ENCODE results near the gene LCN9. TPM values are rescaled to one million over a fixed set of nuclear protein-coding genes. Genes with fewer than 3 reads are reported as not detected.

LCN9 gene
- total RNA-seq, 1 donor from 2014 or later = not detected

DNA sequence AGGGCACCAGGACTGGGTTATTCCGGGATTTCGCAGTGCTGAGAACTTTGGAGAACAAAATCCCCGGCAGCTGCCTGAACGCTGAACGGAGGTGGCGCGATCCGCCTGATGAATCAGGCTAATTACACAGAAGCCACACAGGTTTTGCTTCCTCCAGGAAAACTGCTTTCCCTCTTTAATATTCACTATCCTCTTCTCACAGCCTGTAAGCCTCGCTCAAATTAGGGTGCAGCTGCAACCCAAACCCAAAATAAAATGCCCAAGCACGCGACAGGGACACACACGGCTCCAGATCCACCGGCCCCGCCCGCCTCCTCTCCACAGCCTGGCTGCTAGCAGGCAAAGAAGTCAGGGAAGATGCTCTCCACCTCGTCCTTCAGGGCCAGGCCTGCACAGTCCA, 30.2 kb downstream of the LCN9 start:
- no peak for DNase-seq (ENCODE audit: missing footprints)
- intact Hi-C loops (cut with DNase I) = no loop called here
- no peak for ATAC-seq

DNA sequence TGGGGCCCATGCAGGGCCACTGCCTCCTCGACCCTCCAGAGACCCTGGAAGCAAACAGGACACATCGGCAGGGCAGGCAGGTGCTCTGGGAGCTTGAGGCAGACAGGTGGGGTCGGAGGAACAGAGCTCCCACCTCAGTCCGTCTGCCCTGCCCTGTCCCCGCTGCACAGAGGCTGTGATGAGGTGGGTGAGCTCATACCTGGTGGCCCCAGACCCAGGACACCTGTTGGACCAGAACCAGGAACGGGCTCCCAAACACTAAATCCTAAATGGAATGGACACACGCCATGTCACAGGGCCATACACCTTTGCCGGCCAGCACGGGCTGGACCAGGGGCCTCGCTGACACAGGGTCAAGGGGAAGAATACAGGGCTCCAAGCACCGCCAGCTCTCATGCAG, 30.7 kb downstream of the LCN9 start:
- no peak for DNase-seq (ENCODE audit: missing footprints)

DNA sequence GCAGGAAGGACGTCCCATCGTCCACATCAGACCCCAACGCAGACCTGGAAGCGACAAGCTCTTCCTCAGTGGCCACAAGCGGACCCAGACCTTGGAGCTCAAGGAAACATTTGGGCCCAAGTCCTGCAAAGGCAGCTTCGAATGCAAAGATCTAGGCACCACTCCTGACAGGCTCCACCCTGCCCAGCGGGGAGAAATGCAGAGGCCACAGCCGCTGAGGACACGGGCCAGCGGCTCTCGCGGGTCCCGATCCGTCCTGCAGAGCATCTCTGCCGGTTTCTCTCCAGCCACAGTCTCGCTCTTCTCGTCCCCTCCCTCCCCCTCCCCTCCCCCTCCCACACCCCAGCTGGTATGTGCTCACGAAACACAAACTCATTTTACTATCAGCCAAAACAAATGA, 31.3 kb downstream of the LCN9 start:
- intact Hi-C loops (cut with DNase I) = no loop called here
- DNase-seq (ENCODE audit: missing footprints) (no peak), ATAC-seq (no peak)

More for the DNA sequence above, 30.7 kb downstream of the LCN9 start:
- intact Hi-C loops (cut with DNase I) = no loop called here
- no peak for ATAC-seq

DNA sequence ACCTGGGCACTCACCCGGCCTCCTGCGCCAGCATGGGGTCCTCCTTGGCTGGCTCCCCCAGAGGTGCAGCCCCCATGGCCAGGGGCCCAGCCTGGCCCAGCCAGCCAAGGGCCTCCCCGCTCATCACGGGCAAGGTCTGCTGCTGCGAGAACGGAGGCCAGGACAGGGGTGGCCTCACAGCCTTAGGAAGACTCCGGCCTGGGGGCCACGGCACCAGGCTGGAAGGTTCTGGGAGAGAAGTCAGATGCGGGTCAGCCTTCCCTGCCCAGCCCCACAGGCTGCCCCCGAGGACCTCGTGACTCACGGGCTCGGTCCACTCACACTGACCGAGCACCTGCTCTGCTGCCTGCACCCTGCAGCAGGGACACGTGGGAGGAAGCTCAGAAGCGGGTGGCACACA, 31.9 kb downstream of the LCN9 start:
- DNase-seq (ENCODE audit: missing footprints) (no peak), ATAC-seq (no peak)
- intact Hi-C loops (cut with DNase I) = no loop called here

DNA sequence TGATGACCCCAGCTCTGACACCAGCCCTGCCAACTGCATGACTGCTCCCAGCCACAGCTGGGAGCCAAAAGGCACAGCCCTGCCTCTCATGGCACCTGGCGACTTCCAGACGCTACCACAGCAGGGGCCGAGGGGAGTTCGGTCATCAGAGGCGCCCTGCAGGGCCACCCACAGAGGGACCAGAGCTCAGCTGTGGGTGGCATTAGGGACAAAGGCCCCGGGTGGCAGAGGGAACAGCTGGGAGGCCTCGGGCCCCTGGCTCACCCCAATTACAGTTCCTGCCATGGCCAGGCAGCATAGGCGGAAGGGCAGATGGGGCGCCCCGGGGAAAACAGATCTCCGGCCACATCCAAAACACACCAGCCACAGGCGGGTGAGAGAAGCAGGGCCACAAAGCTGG, 32.5 kb downstream of the LCN9 start:
- ATAC-seq = no peak
- intact Hi-C loops (cut with DNase I) = no loop called here
- DNase-seq (ENCODE audit: missing footprints) = no peak

DNA sequence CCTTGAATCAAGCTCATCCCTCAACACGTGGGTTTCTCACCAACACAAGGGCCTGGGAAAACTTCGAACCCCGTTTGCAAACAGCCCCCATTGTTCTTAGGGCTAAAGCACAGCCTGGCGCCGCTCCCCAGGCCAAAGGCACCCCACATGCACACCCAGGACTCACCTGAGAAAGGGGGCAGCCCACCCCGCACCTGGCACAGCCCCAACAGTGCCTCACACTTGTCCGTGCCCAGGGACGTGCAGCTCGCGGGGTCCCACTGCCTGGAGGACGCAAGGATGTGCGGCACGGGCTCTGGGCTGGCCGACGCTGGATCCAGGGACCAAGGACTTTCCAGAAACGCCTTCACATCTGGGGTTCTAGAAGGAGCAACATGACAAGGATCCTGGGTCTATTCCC, 33.3 kb downstream of the LCN9 start:
- ATAC-seq (no peak), DNase-seq (ENCODE audit: missing footprints) (no peak)
- intact Hi-C loops (cut with DNase I) = no loop called here

DNA sequence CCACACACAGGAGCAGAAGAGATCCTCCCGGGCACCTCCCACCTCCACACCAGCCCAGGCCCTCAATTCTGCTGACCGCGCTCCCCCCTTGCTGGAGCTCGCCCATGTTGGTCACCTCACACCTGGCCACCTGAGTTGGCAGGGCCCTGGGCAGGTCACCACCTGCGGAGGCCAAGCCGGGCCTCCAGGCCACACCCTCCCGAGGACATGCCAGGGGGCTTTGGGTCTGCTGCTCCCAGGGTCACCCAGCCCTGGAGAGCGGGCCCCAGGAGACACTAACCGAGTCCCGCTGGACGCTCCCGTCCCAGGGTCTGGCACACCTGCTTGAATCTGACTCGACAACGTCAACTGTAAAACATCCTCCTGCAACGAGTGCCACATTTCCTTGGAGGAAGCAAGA, 34.1 kb downstream of the LCN9 start:
- intact Hi-C loops (cut with DNase I) = no loop called here
- ATAC-seq = no peak
- no peak for DNase-seq (ENCODE audit: missing footprints)

DNA sequence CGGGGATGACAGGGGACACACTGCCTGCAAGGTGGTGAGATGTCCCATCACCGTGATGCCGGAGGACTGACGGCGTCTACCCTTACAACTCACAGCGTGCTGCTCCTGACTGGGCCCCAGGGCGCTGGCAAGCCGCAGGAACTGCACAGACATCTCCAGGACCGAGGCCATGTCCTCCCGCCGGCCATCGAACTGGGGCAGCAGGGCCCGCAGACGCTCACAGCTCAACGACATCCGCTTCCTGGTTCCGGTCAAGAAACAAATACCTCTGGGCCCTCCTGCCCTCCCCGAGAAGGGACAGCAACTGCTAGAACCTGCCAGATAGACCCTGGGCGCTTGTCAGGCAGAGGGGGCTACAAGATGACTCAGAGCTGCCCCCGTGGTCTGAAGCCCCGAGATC, 35.1 kb downstream of the LCN9 start:
- intact Hi-C loops (cut with DNase I) = no loop called here
- no peak for DNase-seq (ENCODE audit: missing footprints)
- no peak for ATAC-seq

DNA sequence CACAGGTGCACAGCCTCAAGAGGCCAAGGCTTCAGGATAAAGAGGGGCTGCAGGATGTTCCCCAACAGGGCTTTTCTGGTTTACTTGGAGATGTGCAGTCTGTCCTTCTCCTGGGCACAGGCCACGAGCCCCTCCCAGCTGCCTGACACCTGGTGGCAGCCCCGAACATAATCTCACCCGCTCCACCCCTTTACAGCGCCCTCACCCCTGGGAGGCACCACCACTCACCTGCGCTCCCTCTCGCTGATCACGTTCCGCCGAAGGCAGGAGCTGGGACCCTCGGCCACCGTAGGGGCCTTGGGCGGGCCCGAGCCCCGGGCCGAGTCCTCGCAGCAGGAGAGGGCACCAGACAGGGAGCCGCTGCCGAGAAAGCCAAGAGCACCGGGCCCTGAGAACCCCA, 35.7 kb downstream of the LCN9 start:
- DNase-seq (ENCODE audit: missing footprints) (no peak), ATAC-seq (no peak)
- intact Hi-C loops (cut with DNase I) = no loop called here

DNA sequence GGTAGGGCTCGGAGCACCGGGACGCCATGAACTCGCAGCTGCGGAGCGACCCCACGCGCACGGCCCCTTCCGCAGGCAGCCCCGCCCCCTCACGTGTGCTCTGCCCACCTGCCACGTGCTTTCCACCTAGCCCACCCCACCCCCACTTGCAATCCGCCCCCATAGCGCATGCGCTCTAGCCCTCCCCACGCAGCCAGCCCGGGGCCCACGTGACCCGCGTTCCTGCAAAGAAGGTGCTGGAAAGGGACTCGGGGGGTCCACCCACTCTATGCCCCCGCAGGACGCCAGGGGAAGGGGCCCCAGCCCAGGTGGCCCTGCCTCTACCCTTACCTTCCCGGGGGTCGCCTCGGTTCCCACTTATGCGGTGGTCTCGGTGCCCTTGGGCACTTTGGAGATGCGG, 36.3 kb downstream of the LCN9 start, which contains the start of gene SOHLH1:
Gene SOHLH1 (minus strand): TSS at position 42 of the 400 bp plus-strand sequence. CDS start 14 bp downstream, at position 28.
- DNase-seq (ENCODE audit: missing footprints) (no peak), ATAC-seq (no peak)
- intact Hi-C loops (cut with DNase I) = no loop called here

DNA sequence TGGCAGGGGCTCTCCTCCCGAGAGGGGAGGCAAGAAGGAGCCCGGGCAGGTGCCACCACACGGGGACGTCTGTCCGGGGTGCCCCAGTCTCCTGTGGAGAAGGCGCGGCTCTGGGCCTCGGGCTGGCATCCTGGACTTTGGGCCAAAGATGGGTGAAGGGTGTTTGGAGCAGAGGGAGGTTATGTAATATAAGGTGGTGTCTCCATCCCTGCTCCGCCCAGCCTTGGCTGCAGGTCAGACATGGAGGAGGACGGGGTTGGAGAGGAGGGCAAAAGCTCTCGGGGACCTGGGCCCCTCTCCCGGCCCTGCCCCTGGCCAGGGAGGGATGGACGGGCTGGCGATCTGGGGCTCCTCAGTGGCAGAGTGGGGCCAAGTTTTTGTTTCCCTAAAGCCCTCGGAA, 37.4 kb downstream of the LCN9 start:
- DNase-seq (ENCODE audit: missing footprints) (no peak), ATAC-seq (no peak)
- intact Hi-C loops (cut with DNase I) = no loop called here

DNA sequence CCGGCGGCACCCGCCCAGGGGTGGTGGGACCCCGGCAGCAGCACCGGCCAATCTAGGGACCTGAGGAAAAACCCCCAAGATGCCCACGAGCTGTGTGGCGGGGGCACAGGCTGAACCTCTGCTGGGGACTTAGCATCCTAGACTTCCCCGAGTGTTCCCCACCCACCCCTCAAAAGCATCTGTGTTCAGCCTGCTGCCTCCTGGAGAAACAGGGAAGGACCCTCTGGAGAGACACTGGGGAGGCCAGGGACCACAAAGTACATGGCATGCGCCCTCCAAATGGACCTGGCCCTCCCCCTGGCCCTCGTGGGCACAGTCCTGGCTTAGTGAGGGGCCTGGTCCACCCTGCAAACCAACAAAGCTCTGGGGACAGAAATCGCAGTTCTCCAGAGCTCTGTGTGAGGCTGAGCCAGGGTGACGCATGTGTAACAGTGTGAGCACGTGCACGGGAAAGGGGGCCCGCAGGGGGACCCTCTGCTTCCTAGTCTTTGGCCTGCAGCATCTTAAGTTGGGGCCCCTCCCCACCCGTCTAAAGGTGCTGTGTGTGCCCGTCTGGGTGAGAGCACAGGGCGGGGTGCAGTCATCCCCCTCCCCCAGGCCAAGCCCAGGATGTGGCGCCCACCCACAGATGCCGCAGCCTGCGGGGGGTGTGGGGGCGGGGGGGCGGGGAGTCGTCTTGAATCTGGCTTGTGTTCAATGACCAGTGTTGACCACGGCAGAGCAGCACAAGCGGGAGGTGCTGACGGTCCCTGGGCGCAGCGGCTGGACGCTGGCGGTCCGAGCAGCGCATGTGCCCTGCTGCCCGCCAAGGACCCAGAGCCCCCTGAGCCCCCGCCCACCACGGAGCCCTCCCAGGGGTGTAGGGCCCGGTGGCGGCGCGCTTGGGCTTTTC, 38.2 kb downstream of the LCN9 start:
- intact Hi-C loops (cut with DNase I) = no loop called here
- ATAC-seq = no peak

DNA sequence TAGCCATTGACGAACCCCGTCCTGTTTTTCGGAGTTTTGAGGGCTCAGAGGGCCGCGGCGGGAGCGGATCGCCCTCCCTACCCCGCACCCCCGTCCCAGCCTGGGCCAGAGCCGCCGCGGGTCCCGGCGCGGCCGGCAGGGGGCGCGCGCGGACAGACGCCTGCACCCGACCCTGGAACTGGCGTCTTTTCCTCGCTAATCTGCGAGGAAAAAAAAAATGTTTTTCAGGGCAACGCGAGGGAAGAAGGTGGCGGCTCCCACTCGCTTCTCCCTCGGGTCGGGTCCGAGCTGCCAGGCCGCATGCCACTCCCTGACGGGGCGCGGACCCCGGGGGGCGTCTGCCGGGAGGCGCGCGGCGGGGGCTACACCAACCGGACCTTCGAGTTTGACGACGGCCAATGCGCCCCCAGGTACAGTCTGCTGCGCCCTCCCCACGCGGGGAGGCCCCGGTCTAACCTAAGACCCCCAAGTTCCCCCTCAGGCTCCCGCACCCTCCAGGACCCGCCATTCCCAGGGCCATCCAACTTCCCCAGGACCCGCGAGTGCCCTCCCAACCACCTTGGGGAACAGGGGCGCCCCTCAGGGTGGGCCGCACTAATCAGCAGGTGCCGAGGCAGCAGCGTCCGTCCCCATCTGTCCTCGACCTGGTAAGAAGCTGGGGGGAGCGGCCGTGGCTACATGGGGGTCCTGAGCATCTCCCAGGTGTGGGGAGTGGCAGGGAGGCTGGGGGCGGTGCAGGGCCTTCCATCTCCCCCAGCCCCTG, 39.0 kb downstream of the LCN9 start, which contains the start of gene KCNT1:
Gene KCNT1 (plus strand): TSS at position 227 of the 763 bp plus-strand sequence. CDS start 74 bp downstream, at position 301.
- intact Hi-C loops (cut with DNase I) = loop anchor here (2.0 kb wide), 1 partner anchor 421 kb away; no protein-coding TSS in a partner anchor
- DNase-seq (ENCODE audit: missing footprints) (no peak), ATAC-seq (peak; percentile 55)

More for the DNA sequence above, 38.2 kb downstream of the LCN9 start:
- DNase-seq (ENCODE audit: missing footprints) = no peak

DNA sequence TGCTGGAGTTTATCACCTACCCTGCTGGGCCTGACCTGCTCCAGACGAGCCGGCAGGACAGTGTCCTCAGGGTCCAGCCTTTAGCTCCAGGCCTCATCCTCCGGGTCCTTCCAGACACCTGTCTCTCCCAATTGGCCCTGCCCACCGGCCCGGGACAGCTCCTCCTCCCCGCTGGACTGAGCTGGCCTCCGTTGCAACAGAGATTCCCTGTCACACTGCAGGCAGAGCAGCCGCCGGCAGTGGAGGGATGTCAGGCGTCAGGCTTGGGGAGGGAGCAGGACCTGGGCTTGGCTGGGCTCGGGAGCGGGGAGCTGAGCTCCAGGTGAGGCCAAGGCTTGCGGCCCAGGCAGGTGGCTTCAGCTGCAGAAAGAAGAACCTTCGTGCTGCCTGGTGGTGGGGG, 40.6 kb downstream of the LCN9 start:
- intact Hi-C loops (cut with DNase I) = loop anchor here (2.0 kb wide), 1 partner anchor 419 kb away; no protein-coding TSS in a partner anchor
- DNase-seq (ENCODE audit: missing footprints) (no peak), ATAC-seq (no peak)

DNA sequence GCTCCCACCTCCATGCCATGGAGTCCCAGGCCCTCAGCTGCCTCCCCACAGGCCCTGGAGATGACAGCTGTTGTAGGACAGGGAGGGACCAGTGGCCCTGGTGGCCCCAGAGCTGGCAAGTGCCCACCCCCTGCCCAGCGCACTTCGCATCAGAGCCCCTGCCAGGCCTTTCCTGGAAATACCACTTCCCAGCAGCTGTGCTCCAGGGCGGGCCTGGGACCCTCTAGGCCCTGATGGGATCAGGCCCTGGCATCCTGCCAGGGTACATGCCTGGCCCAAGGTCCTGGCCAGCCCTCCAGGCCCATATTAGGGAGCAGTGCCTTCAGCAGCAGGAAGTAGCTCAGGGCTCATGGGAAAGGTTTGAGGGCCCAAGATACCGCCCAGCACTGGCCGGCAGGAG, 41.4 kb downstream of the LCN9 start:
- DNase-seq (ENCODE audit: missing footprints) (no peak), ATAC-seq (no peak)
- intact Hi-C loops (cut with DNase I) = no loop called here

DNA sequence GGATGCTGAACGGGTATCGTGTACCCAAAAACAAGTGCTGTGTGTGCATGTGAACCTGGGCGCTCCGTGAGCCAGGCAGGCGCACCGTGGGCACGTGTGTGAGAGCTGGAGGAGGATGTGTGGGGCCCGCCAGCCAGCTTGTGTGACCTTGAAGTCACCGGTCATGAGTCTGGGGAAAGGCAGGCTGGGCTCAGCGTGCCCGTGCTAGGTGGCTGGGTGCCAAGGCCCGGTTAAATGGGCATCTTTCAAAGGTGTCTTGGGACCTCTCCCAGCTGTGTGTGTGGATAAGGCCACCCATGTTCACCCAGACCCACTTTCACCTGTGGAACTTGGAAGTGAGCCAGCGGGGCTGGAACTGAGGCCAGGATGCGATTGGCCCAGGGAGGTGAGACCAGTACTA, 42.3 kb downstream of the LCN9 start:
- DNase-seq (ENCODE audit: missing footprints) = no peak
- intact Hi-C loops (cut with DNase I) = no loop called here

DNA sequence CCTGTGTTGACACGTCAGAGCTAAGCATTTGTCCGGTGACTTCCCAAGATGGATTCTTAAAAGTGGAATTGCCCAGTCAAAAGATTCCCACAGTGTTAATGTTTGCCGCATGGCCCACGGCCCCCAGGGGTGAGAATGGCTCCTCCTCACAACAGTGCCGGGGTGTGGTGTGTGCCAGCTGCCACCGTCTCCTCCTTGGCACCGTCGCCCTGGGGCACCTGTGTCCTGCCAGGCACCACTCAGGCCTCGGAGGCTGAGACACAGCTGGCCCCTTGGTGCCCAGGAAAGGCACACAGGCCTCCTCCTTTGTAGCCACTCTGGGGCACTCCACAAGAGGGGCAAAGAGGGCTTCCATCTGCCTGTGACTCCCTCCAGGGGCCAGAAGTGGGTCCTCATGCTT, 43.2 kb downstream of the LCN9 start:
- DNase-seq (ENCODE audit: missing footprints) (no peak), ATAC-seq (no peak)
- intact Hi-C loops (cut with DNase I) = no loop called here

More for the DNA sequence above, 42.3 kb downstream of the LCN9 start:
- ATAC-seq = peak; percentile 45

DNA sequence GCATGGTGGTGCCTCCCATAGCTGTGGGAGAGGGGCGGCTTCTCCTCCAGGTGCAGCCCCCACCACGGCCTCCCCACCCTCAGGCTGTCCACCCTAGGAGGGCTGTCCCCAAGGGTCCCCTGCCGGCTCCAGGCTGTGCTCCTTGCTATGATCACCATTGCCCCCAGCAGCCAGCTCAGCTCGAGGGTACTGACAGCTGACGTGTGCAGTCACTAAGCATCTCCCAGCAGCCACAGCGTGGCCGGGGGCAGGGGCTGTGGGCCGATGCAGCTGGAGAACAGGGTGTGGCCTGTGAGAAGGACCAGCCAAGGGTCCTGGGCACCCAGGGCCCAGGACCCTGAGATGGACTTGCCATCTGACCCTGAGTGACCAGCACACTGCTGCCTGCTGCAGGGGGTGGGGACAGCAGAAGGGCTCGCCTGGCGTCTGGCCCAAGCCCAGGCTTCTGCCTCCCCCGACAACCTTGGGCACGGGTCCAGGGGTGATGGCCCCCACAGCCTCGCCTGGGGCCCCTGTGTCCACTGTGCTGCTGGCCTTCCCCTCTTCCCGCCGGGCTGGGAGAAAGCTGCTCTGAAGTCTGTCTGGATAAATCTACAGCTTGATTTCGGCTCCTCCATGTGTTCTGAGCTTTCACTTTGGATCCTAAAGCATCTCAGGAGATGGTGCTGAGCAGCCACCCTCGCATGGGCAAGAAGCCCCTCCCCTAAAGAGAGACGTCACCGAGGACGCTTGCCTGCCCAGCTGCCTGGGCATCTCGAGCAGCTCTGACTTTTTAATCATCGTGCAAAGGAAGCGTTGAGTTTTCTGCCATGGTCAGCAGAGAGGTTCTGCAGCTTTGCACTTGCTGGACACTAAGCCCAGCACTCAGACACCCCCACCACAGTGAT, 44.4 kb downstream of the LCN9 start:
- DNase-seq (ENCODE audit: missing footprints) = no peak
- ATAC-seq = no peak
- intact Hi-C loops (cut with DNase I) = no loop called here

DNA sequence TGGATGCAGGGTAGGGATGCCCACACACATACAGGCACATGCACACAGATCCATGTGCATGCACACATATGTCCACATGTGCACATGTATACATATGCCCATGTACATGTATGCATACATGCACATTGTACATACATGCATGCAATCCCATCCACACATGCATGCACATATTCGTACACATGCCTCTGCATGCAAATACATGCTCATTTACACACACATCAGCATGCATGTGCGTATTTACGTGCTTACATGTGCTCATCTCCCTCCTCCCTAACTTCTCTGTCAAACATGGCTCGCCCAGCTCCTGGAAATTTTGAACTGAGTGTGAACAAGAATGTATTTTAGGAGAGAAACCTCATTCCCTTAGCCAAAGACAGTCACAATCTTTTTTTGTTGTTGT, 45.1 kb downstream of the LCN9 start:
- DNase-seq (ENCODE audit: missing footprints) (no peak), ATAC-seq (no peak)
- intact Hi-C loops (cut with DNase I) = no loop called here
